H1 (cell line): ENCODE results near the gene SND1. TPM values are rescaled to one million over a fixed set of nuclear protein-coding genes. Genes with fewer than 3 reads are reported as not detected.

Experiments used
- CTCF ChIA-PET: fragments of 300-600 bp; sonication (Branson Sonifier 250); formaldehyde crosslinking; loops from one replicate; lab custom pipeline; 2021; ENCODE audit not compliant: partially characterized antibody; lab: Charles Lee
- POLR2A ChIA-PET: fragments of 300-600 bp; sonication (Branson Sonifier 250); formaldehyde crosslinking; loops from one replicate; lab custom pipeline; 2021; ENCODE audit warnings: inconsistent platforms; ENCODE audit not compliant: partially characterized antibody; lab: Charles Lee
- DNase-seq, 2 experiments: peaks; one replicate each; pipeline versions ENCODE4 v3.0.0 to v3.0.0-alpha.2; 2010 to 2022; ENCODE audit warnings: low spot score in 2 of 2, low read depth in 1 of 2, mixed read lengths in 1 of 2
- FAIRE-seq: peaks from 2 replicates; lab custom pipeline; 2011; peaks lifted over from hg19 to GRCh38; lab: Jason Lieb, UNC
- H2AFZ ChIP-seq: 2 replicates; pipeline ENCODE4 v1.8.1; 2012; ENCODE audit warnings: low read length, inconsistent platforms
- H2AK5ac ChIP-seq: 2 replicates; pipeline ENCODE4 v1.6.1; 2013; ENCODE audit warnings: low read depth, low read length
- H2BK120ac ChIP-seq: replicated peaks from 2 replicates; pipeline ENCODE3; 2013; ENCODE audit warnings: low read depth, low read length, inconsistent platforms
- H2BK12ac ChIP-seq: 2 replicates; pipeline ENCODE4 v1.6.1; 2013; ENCODE audit warnings: low read depth, low read length
- H2BK15ac ChIP-seq: 2 replicates; pipeline ENCODE4 v1.6.1; 2013; ENCODE audit warnings: low read length
- H2BK20ac ChIP-seq: 2 replicates; pipeline ENCODE4 v1.6.1; 2013; ENCODE audit warnings: low read length
- H2BK5ac ChIP-seq: 2 replicates; pipeline ENCODE4 v1.6.1; 2013; ENCODE audit warnings: low read depth, low read length
- H3K14ac ChIP-seq: 2 replicates; pipeline ENCODE4 v1.6.1; 2013; ENCODE audit warnings: inconsistent platforms; ENCODE audit not compliant: insufficient read length
- H3K18ac ChIP-seq: 2 replicates; pipeline ENCODE4 v1.6.1; 2013; ENCODE audit warnings: low read length; ENCODE audit errors: extremely low read depth
- H3K23ac ChIP-seq: 2 replicates; pipeline ENCODE4 v1.6.1; 2013; ENCODE audit warnings: inconsistent platforms; ENCODE audit not compliant: insufficient read length
- H3K23me2 ChIP-seq: 2 replicates; pipeline ENCODE4 v1.6.1; 2013; ENCODE audit warnings: low read depth, low read length
- H3K27ac ChIP-seq: 2 replicates; pipeline ENCODE4 v1.6.1; 2011; ENCODE audit warnings: low read depth, low read length, inconsistent platforms
- H3K27me3 ChIP-seq, 4 experiments: replicated peaks in 1 of 4; 1 replicate in 1 of 4; 2 replicates in 3 of 4; pipeline versions ENCODE4 v1.6.1 to v1.8.1; 2011 to 2013; ENCODE audit warnings: low read length in 3 of 4, mild to moderate bottlenecking in 3 of 4, inconsistent platforms in 2 of 4, mixed read lengths in 2 of 4, moderate library complexity in 1 of 4; ENCODE audit not compliant: control insufficient read depth in 3 of 4, insufficient read depth in 3 of 4; ENCODE audit errors: extremely low read depth in 1 of 4
- H3K36me3 ChIP-seq, 4 experiments: 2 replicates each; pipeline versions ENCODE4 v1.6.1 to v1.8.1; 2011 to 2013; ENCODE audit warnings: mild to moderate bottlenecking in 4 of 4, low read length in 3 of 4, moderate library complexity in 2 of 4, control low read depth in 1 of 4, inconsistent platforms in 1 of 4; ENCODE audit not compliant: insufficient read depth in 4 of 4, control insufficient read depth in 2 of 4
- H3K4ac ChIP-seq: replicated peaks from 2 replicates; pipeline ENCODE3; 2013; ENCODE audit warnings: low read length, low read depth, mixed read lengths, inconsistent platforms; ENCODE audit not compliant: insufficient read length
- H3K4me1 ChIP-seq, 4 experiments: replicated peaks in 1 of 4; 1 replicate in 1 of 4; 2 replicates in 3 of 4; pipeline versions ENCODE4 v1.6.1 to v1.8.1; 2011 to 2013; ENCODE audit warnings: low read length in 3 of 4, inconsistent platforms in 2 of 4, mixed read lengths in 1 of 4; ENCODE audit not compliant: insufficient read depth in 4 of 4, control insufficient read depth in 3 of 4
- H3K4me2 ChIP-seq, 2 experiments: 2 replicates each; pipeline versions ENCODE4 v1.6.1 to v1.8.1; 2011 to 2013; ENCODE audit warnings: low read depth in 2 of 2, low read length in 2 of 2, control low read depth in 1 of 2, inconsistent platforms in 1 of 2, mild to moderate bottlenecking in 1 of 2; ENCODE audit not compliant: insufficient read depth in 1 of 2
- H3K4me3 ChIP-seq, 4 experiments: fragments of 200-600, 300-600 bp in 1 of 4; sonication (generic), shearing (Covaris generic), sonication (Bioruptor Twin) in 1 of 4; 2 replicates each; pipeline versions ENCODE4 v1.5.1 to v1.8.1; 2011 to 2016; ENCODE audit warnings: low read length in 4 of 4, low read depth in 3 of 4, control low read depth in 2 of 4, inconsistent platforms in 2 of 4, mild to moderate bottlenecking in 2 of 4, mixed read lengths in 1 of 4, moderate library complexity in 1 of 4; ENCODE audit not compliant: insufficient read depth in 2 of 4; ENCODE audit errors: extremely low read depth in 1 of 4
- H3K56ac ChIP-seq: replicated peaks from 2 replicates; pipeline ENCODE3; 2013; ENCODE audit warnings: low read depth, mild to moderate bottlenecking, mixed read lengths, low read length, inconsistent platforms; ENCODE audit not compliant: insufficient read length
- H3K79me1 ChIP-seq: 2 replicates; pipeline ENCODE4 v1.6.1; 2013; ENCODE audit warnings: low read depth, low read length, control low read depth
- H3K79me2 ChIP-seq, 2 experiments: 2 replicates each; pipeline versions ENCODE4 v1.6.1 to v1.8.1; 2012 to 2013; ENCODE audit warnings: low read length in 2 of 2, mild to moderate bottlenecking in 2 of 2, inconsistent platforms in 1 of 2; ENCODE audit not compliant: insufficient read depth in 2 of 2, control insufficient read depth in 1 of 2
- H3K9ac ChIP-seq, 4 experiments: replicated peaks in 1 of 4; 1 replicate in 1 of 4; 2 replicates in 3 of 4; pipeline versions ENCODE4 v1.6.1 to v1.8.1; 2011 to 2013; ENCODE audit warnings: low read depth in 3 of 4, low read length in 3 of 4, control low read depth in 2 of 4, mild to moderate bottlenecking in 2 of 4, moderate library complexity in 2 of 4, inconsistent platforms in 1 of 4; ENCODE audit errors: extremely low read depth in 1 of 4
- H3K9me3 ChIP-seq, 2 experiments: 2 replicates each; pipeline versions ENCODE4 v1.6.1 to v1.8.1; 2012 to 2013; ENCODE audit warnings: mild to moderate bottlenecking in 2 of 2, moderate library complexity in 2 of 2, control low read depth in 1 of 2, inconsistent platforms in 1 of 2, low read depth in 1 of 2, low read length in 1 of 2, mixed read lengths in 1 of 2; ENCODE audit not compliant: insufficient read depth in 2 of 2
- H4K20me1 ChIP-seq, 2 experiments: replicated peaks in 1 of 2; 2 replicates each; pipeline versions ENCODE3 to v1.8.1; 2011 to 2013; ENCODE audit warnings: inconsistent platforms in 2 of 2, low read length in 2 of 2, mild to moderate bottlenecking in 1 of 2; ENCODE audit not compliant: insufficient read depth in 2 of 2, control insufficient read depth in 1 of 2
- H4K5ac ChIP-seq: 2 replicates; pipeline ENCODE4 v1.6.1; 2013; ENCODE audit warnings: low read length, low read depth, mixed read lengths, inconsistent platforms; ENCODE audit not compliant: insufficient read length
- H4K8ac ChIP-seq: 2 replicates; pipeline ENCODE4 v1.8.0; 2013; ENCODE audit warnings: mild to moderate bottlenecking, moderate library complexity, low read length, inconsistent platforms; ENCODE audit not compliant: insufficient read depth; ENCODE audit errors: extremely low read depth
- H4K91ac ChIP-seq: replicated peaks from 2 replicates; pipeline ENCODE3; 2013; ENCODE audit warnings: low read length, mixed read lengths, inconsistent platforms; ENCODE audit not compliant: insufficient read length
- E2F6 ChIP-seq: IDR thresholded peaks from 2 replicates; pipeline ENCODE4 v1.6.1; 2012; ENCODE audit warnings: inconsistent platforms
- KDM4A ChIP-seq: IDR thresholded peaks from one replicate; pipeline ENCODE4 v1.7.1; 2012; ENCODE audit warnings: low read depth, mild to moderate bottlenecking, moderate library complexity, low read length, inconsistent platforms; ENCODE audit not compliant: severe bottlenecking
- USF2 ChIP-seq: IDR thresholded peaks from 2 replicates; pipeline ENCODE4 v1.6.1; 2011; ENCODE audit warnings: low read length, improper control_type of control experiment
- WGBS, 2 experiments: shearing (Covaris generic) in 1 of 2; methylation state at CpG; one replicate each; pipeline versions ENCODE4 v1.1.6 to v1.1.7; 2013 to 2015; ENCODE audit warnings: low lambda C conversion rate in 2 of 2, mixed read lengths in 2 of 2, inconsistent platforms in 1 of 2, low coverage in 1 of 2, missing lambda C conversion rate in 1 of 2; ENCODE audit not compliant: insufficient replicate concordance in 2 of 2, insufficient coverage in 1 of 2, insufficient read length in 1 of 2; ENCODE audit errors: extremely low coverage in 1 of 2, missing lambda C conversion rate in 1 of 2; 5-methylcytosine and 5-hydroxymethylcytosine counted together
- polyA plus RNA-seq, 7 experiments: library from polyadenylated mRNA; depleted of rRNA in 3 of 7; stranded (reverse) in 5 of 7; unstranded in 2 of 7; fragments of >200 nt in 5 of 7; fragments of 200-250 nt in 2 of 7; gene quantifications; 1 replicate in 5 of 7; 2 replicates in 1 of 7; 4 replicates in 1 of 7; pipeline versions ENCODE4 v1.2.1 to v1.2.3, GENCODE V29; 2011 to 2013; ENCODE audit warnings: missing spikeins in 2 of 7, mixed read lengths in 2 of 7
- total RNA-seq: library from RNA; stranded (reverse); fragmentation: NEBNext Ultra II Directional; extraction: Animal tissue kit (Norgen Biotek cat#: 25700); gene quantifications from 2 replicates; pipeline ENCODE4 v1.2.1, GENCODE V29; 2021

Gene SND1
- total and polyA plus RNA-seq, 2 of the 8 experiments (the other 6 are each of a cell fraction or from before 2014, with no cell fraction given) = 122 to 290 TPM

GRCh38 chr7:127786184-127786583 is 134.2 kb downstream of the SND1 start:
- H3K27me3 ChIP-seq = no peaks in the 10 kb centered on the region
- peaks cover 0 to 3% (median 1%) of the 10 kb centered on the region in 4 experiments; a peak in 3 of 7 replicates for H3K4me1 ChIP-seq
- no peak overlapping the region for H3K4me3 ChIP-seq
- no peak overlapping the region for H2BK20ac ChIP-seq
- CTCF ChIA-PET = interaction anchor here (1.2 kb wide), 1 partner anchor 21 kb away, joined by 5 read pairs; no protein-coding TSS in a partner anchor
- POLR2A ChIA-PET = no interaction called here
- no peak overlapping the region for H3K18ac ChIP-seq
- peaks cover 9% of the 10 kb centered on the region; the same call in 1 of the 2 replicates for H3K79me1 ChIP-seq
- FAIRE-seq (no peak), DNase-seq (no peak)
- H4K8ac ChIP-seq = no peak overlapping the region
- no peak overlapping the region for H4K5ac ChIP-seq
- H3K9me3 ChIP-seq = no peaks in the 10 kb centered on the region
- H3K4me2 ChIP-seq = no peak overlapping the region
- H3K36me3 ChIP-seq = no peaks in the 10 kb centered on the region
- WGBS, 2 experiments = 93% methylated on average over 1 of the region's 1 CpG; no CpG with 5 or more reads in 1 of the 2 experiments
- no peak overlapping the region for H3K56ac ChIP-seq
- no peak overlapping the region for H2BK15ac ChIP-seq
- H2AK5ac ChIP-seq = no peak overlapping the region
- no peak overlapping the region for H3K4ac ChIP-seq
- no peak overlapping the region for H2BK5ac ChIP-seq
- H4K91ac ChIP-seq = no peak overlapping the region
- no peak overlapping the region for H2AFZ ChIP-seq
- no peak overlapping the region for H3K27ac ChIP-seq
- H2BK12ac ChIP-seq = no peak overlapping the region
- no peaks in the 10 kb centered on the region for H3K23me2 ChIP-seq
- no peak overlapping the region for H2BK120ac ChIP-seq
- H3K23ac ChIP-seq = no peak overlapping the region
- peaks cover 0 to 78% of the 10 kb centered on the region in 2 experiments; a peak in 3 of 4 replicates for H3K79me2 ChIP-seq
- peaks cover 4 to 8% of the 10 kb centered on the region in 2 experiments for H4K20me1 ChIP-seq
- H3K9ac ChIP-seq = no peak overlapping the region
- TF ChIP-seq E2F6 (no peak), USF2 (no peak), KDM4A (no peak)
- H3K14ac ChIP-seq = no peak overlapping the region
